Tibial nerve (tissue), 4 donors: ENCODE results near the gene SEC63.

Source experiments
- EP300 ChIP-seq, 2 donors: sonication (generic); formaldehyde crosslinking; IDR thresholded peaks; one replicate each; pipeline ENCODE4 v1.6.1; 2017; ENCODE audit warnings: antibody characterized with exemption in 2 of 2, mild to moderate bottlenecking in 1 of 2
- POLR2A ChIP-seq, 2 donors: fragments of 450-650 bp; IDR thresholded peaks; one replicate each; pipeline ENCODE4 v1.6.1; 2017; ENCODE audit warnings: antibody characterized with exemption in 2 of 2, mild to moderate bottlenecking in 2 of 2, moderate library complexity in 2 of 2
- TF ChIP-seq, protein P1 (sequence below), 5 experiments: fragments of 200-600 bp in 3 of 5; fragments of 450-650 bp in 2 of 5; sonication (generic) in 3 of 5; IDR thresholded peaks; one replicate each; pipeline ENCODE4 v1.5.1; 2016 to 2019; ENCODE audit warnings: antibody characterized with exemption in 5 of 5, mild to moderate bottlenecking in 3 of 5, moderate library complexity in 2 of 5

DNA sequence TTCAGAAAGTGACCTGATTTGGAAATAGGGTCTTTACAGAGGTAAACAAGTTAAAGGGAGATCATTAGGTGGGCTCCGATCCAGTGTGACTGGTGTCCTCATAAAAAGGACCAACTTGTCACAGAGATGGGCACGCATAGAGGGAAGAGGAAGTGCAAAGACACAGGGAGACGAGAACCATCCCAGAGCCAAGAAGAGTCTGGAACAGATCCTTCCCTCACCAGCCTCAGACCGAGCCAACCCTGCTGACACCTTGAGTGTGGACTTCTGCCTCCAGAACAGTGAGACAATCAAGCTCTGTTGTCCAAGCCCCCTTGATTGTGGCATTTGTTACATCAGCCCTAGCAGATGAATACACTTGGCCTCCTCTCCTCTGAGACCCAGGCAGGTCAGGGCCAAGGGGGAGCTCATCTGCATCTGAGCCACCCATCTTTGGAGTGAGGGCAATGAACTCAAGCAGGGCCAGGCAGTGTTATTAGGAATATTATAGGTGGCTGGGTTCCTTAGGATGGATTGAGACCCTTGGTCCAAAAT is 111.7 kb downstream of the SEC63 start:
- TF ChIP-seq, protein P1, sequence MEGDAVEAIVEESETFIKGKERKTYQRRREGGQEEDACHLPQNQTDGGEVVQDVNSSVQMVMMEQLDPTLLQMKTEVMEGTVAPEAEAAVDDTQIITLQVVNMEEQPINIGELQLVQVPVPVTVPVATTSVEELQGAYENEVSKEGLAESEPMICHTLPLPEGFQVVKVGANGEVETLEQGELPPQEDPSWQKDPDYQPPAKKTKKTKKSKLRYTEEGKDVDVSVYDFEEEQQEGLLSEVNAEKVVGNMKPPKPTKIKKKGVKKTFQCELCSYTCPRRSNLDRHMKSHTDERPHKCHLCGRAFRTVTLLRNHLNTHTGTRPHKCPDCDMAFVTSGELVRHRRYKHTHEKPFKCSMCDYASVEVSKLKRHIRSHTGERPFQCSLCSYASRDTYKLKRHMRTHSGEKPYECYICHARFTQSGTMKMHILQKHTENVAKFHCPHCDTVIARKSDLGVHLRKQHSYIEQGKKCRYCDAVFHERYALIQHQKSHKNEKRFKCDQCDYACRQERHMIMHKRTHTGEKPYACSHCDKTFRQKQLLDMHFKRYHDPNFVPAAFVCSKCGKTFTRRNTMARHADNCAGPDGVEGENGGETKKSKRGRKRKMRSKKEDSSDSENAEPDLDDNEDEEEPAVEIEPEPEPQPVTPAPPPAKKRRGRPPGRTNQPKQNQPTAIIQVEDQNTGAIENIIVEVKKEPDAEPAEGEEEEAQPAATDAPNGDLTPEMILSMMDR (IDR thresholded peaks at IDR 0.05): no peak
- TF ChIP-seq POLR2A (IDR thresholded peaks at IDR 0.05): no peak
- TF ChIP-seq EP300 (IDR thresholded peaks at IDR 0.05): no peak
